Colonic mucosa (tissue), 4 donors: Measurements from ENCODE around the gene IL17D. TPM values are rescaled to one million over a fixed set of nuclear protein-coding genes. Genes with fewer than 3 reads are reported as not detected.

Experiments used
- DNase-seq: peaks from one replicate; pipeline ENCODE4 v3.0.0-alpha.2; 2020
- H3K27ac ChIP-seq: fragments of 200-600 bp; one replicate; pipeline ENCODE4 v1.8.0; 2021
- H3K27me3 ChIP-seq: fragments of 200-600 bp; one replicate; pipeline ENCODE4 v1.8.0; 2021
- H3K36me3 ChIP-seq: fragments of 200-600 bp; one replicate; pipeline ENCODE4 v1.8.0; 2021
- H3K4me1 ChIP-seq: fragments of 200-600 bp; one replicate; pipeline ENCODE4 v1.8.0; 2021; ENCODE audit warnings: mild to moderate bottlenecking
- H3K4me3 ChIP-seq: fragments of 200-600 bp; one replicate; pipeline ENCODE4 v1.8.0; 2021
- H3K9ac ChIP-seq, 2 donors: one replicate each; pipeline ENCODE4 v1.7.0; 2013; ENCODE audit warnings: control low read depth in 2 of 2, low read depth in 2 of 2, low read length in 2 of 2
- H3K9me3 ChIP-seq: fragments of 200-600 bp; one replicate; pipeline ENCODE4 v1.8.0; 2021
- CTCF ChIP-seq: fragments of 200-600 bp; IDR thresholded peaks from one replicate; pipeline ENCODE4 v1.8.0; 2022; ENCODE audit warnings: antibody characterized with exemption, mild to moderate bottlenecking
- intact Hi-C: fragments of 100-400 bp; cut with DNase I; formaldehyde crosslinking; loops from one replicate; pipeline ENCODE4 v1.14.1; 2022
- total RNA-seq, 2 donors: library from RNA; stranded (reverse); fragmentation: NEBNext Ultra II Directional in 1 of 2; extraction: Animal tissue kit (Norgen Biotek cat#: 25700) in 1 of 2; gene quantifications; one replicate each; pipeline ENCODE4 v1.2.1, GENCODE V29; 2021
- donor health status: healthy.
- donor health status: DM: no; HTN: no; CAD: no.
- donor health status: DM: no; HTN: no; CAD: no.

The IL17D gene
- total RNA-seq, 2 donors from 2014 or later = 0.49 to 0.93 TPM

- Histone ChIP-seq H3K27ac (no peak overlapping the region), H3K9me3 (no peaks in the 10 kb centered on the region), H3K9ac (no peak overlapping the region), H3K4me3 (no peak overlapping the region), H3K4me1 (no peaks in the 10 kb centered on the region), H3K27me3 (no peaks in the 10 kb centered on the region), H3K36me3 (no peaks in the 10 kb centered on the region)
- intact Hi-C loops = no loop called here
- TF ChIP-seq CTCF = no peak
- no peak for DNase-seq
These were observed 35.6 kb upstream of the IL17D start for GRCh38 chr13:20667857-20668437.

- intact Hi-C loops = no loop called here
- no peaks in the 10 kb centered on the region for H3K27me3 ChIP-seq
- H3K4me3 ChIP-seq = no peak overlapping the region
- no peaks in the 10 kb centered on the region for H3K4me1 ChIP-seq
- H3K9ac ChIP-seq = no peak overlapping the region
- TF ChIP-seq CTCF = no peak
- no peak overlapping the region for H3K27ac ChIP-seq
- no peaks in the 10 kb centered on the region for H3K9me3 ChIP-seq
- DNase-seq = no peak
- H3K36me3 ChIP-seq = no peaks in the 10 kb centered on the region
These were observed 34.3 kb upstream of the IL17D start for GRCh38 chr13:20669162-20669561.

GRCh38 chr13:20671789-20672188 lies 31.7 kb upstream of the IL17D start:
- no peak for TF ChIP-seq CTCF

GRCh38 chr13:20672772-20673171 lies 30.7 kb upstream of the IL17D start:
- H3K27me3 ChIP-seq = no peaks in the 10 kb centered on the region
- no peak for DNase-seq
- no peaks in the 10 kb centered on the region for H3K36me3 ChIP-seq
- H3K9ac ChIP-seq = no peak overlapping the region
- H3K9me3 ChIP-seq = no peaks in the 10 kb centered on the region
- H3K27ac ChIP-seq = no peak overlapping the region
- H3K4me3 ChIP-seq = no peak overlapping the region
- no peak for TF ChIP-seq CTCF
- no peaks in the 10 kb centered on the region for H3K4me1 ChIP-seq
- intact Hi-C loops = no loop called here

More at GRCh38 chr13:20671789-20672188, 31.7 kb upstream of the IL17D start:
- intact Hi-C loops = no loop called here
- no peaks in the 10 kb centered on the region for H3K27me3 ChIP-seq
- no peak for DNase-seq
- H3K4me1 ChIP-seq = no peaks in the 10 kb centered on the region
- no peak overlapping the region for H3K4me3 ChIP-seq
- no peaks in the 10 kb centered on the region for H3K9me3 ChIP-seq
- H3K36me3 ChIP-seq = no peaks in the 10 kb centered on the region
- no peak overlapping the region for H3K27ac ChIP-seq
- H3K9ac ChIP-seq = no peak overlapping the region

- DNase-seq = no peak
- Histone ChIP-seq H3K9ac (no peak overlapping the region), H3K27ac (no peak overlapping the region), H3K4me3 (no peak overlapping the region), H3K36me3 (no peaks in the 10 kb centered on the region), H3K4me1 (no peaks in the 10 kb centered on the region), H3K9me3 (no peaks in the 10 kb centered on the region), H3K27me3 (no peaks in the 10 kb centered on the region)
- intact Hi-C loops = no loop called here
- TF ChIP-seq CTCF = no peak
These were observed 29.8 kb upstream of the IL17D start for GRCh38 chr13:20673715-20674114.
